DOHH2 (cell line): ENCODE measurements around the gene CCNL2.

Source experiments
- H3F3A ChIP-seq: fragments of 200-600 bp; sonication (generic), shearing (Covaris generic); 2 replicates; pipeline ENCODE4 v1.6.0; 2016; ENCODE audit warnings: antibody characterized with exemption, mild to moderate bottlenecking; ENCODE audit not compliant: control insufficient read depth, insufficient read depth
- H3K27ac ChIP-seq: fragments of 200-600 bp; sonication (generic); 2 replicates; pipeline ENCODE4 v1.5.1; 2014; ENCODE audit warnings: low read depth, mild to moderate bottlenecking, low read length, moderate library complexity
- H3K27me3 ChIP-seq: fragments of 200-600 bp; sonication (generic); 2 replicates; pipeline ENCODE4 v1.6.1; 2014; ENCODE audit warnings: mild to moderate bottlenecking, low read length, mixed read lengths; ENCODE audit not compliant: control insufficient read depth
- H3K36me3 ChIP-seq: fragments of 200-600 bp; sonication (generic); 2 replicates; pipeline ENCODE4 v1.6.1; 2014; ENCODE audit warnings: mild to moderate bottlenecking, low read length, moderate library complexity, mixed read lengths; ENCODE audit not compliant: control insufficient read depth
- H3K4me1 ChIP-seq: fragments of 200-600 bp; sonication (generic); 2 replicates; pipeline ENCODE4 v1.6.1; 2014; ENCODE audit warnings: mild to moderate bottlenecking, low read length, mixed read lengths; ENCODE audit not compliant: control insufficient read depth
- H3K4me2 ChIP-seq: fragments of 200-600 bp; sonication (generic); 2 replicates; pipeline ENCODE4 v1.6.0; 2014; ENCODE audit warnings: mild to moderate bottlenecking, low read length, moderate library complexity
- H3K4me3 ChIP-seq: fragments of 200-600 bp; sonication (generic); 2 replicates; pipeline ENCODE4 v1.5.1; 2014; ENCODE audit warnings: mild to moderate bottlenecking, low read length, mixed read lengths
- H3K79me2 ChIP-seq: fragments of 200-600 bp; sonication (generic); 2 replicates; pipeline ENCODE4 v1.6.1; 2014; ENCODE audit warnings: mild to moderate bottlenecking, low read length, mixed read lengths; ENCODE audit not compliant: control insufficient read depth
- H3K9me2 ChIP-seq: fragments of 200-600 bp; sonication (generic); replicated peaks from 2 replicates; pipeline ENCODE4 v1.6.1; 2014; ENCODE audit warnings: mild to moderate bottlenecking, low read length, mixed read lengths; ENCODE audit not compliant: control insufficient read depth
- H3K9me3 ChIP-seq: fragments of 200-600 bp; sonication (generic); 2 replicates; pipeline ENCODE4 v1.6.1; 2014; ENCODE audit warnings: antibody characterized with exemption, low read length, mixed read lengths; ENCODE audit not compliant: control insufficient read depth, insufficient read depth
- H4K20me1 ChIP-seq: fragments of 200-600 bp; sonication (generic); 2 replicates; pipeline ENCODE4 v1.6.0; 2014; ENCODE audit warnings: low read depth, mild to moderate bottlenecking, antibody characterized with exemption, low read length, moderate library complexity; ENCODE audit not compliant: control insufficient read depth, insufficient read depth
- CTCF ChIP-seq: fragments of 200-600 bp; sonication (generic); IDR thresholded peaks from one replicate; pipeline ENCODE4 v1.5.1; 2014; ENCODE audit warnings: antibody characterized with exemption, mild to moderate bottlenecking, low read depth, low read length; ENCODE audit not compliant: poor library complexity, severe bottlenecking
- EZH2phosphoT487 ChIP-seq: fragments of 200-600 bp; sonication (generic); IDR thresholded peaks from 2 replicates; pipeline ENCODE4 v1.6.1; 2017; ENCODE audit warnings: borderline replicate concordance, mild to moderate bottlenecking, antibody characterized with exemption, low read length, moderate library complexity, mixed read lengths

Gene CCNL2

GRCh38 chr1:1359664-1360468, 39.3 kb downstream of the CCNL2 start:
- no peaks in the 10 kb centered on the region for H3K36me3 ChIP-seq
- no peaks in the 10 kb centered on the region for H3K79me2 ChIP-seq
- no peak overlapping the region for H3K4me2 ChIP-seq
- H4K20me1 ChIP-seq: no peaks in the 10 kb centered on the region
- TF ChIP-seq CTCF: no peak
- no peak for TF ChIP-seq EZH2phosphoT487
- H3K9me3 ChIP-seq: no peaks in the 10 kb centered on the region
- H3F3A ChIP-seq: no peaks in the 10 kb centered on the region
- H3K27ac ChIP-seq: no peak overlapping the region
- H3K9me2 ChIP-seq: no peaks in the 10 kb centered on the region
- peaks cover 12% of the 10 kb centered on the region for H3K27me3 ChIP-seq
- H3K4me1 ChIP-seq: no peaks in the 10 kb centered on the region
- H3K4me3 ChIP-seq: no peak overlapping the region

GRCh38 chr1:1359308-1359663, 39.8 kb downstream of the CCNL2 start:
- no peak overlapping the region for H3K4me3 ChIP-seq
- no peaks in the 10 kb centered on the region for H3K36me3 ChIP-seq
- no peaks in the 10 kb centered on the region for H3K9me2 ChIP-seq
- peaks cover 13% of the 10 kb centered on the region for H3K27me3 ChIP-seq
- no peaks in the 10 kb centered on the region for H4K20me1 ChIP-seq
- no peak for TF ChIP-seq EZH2phosphoT487
- TF ChIP-seq CTCF: no peak
- H3K79me2 ChIP-seq: no peaks in the 10 kb centered on the region
- H3K27ac ChIP-seq: no peak overlapping the region
- H3K4me2 ChIP-seq: no peak overlapping the region
- no peaks in the 10 kb centered on the region for H3F3A ChIP-seq
- no peaks in the 10 kb centered on the region for H3K9me3 ChIP-seq
- no peaks in the 10 kb centered on the region for H3K4me1 ChIP-seq

- Histone ChIP-seq H3K4me1 (no peaks in the 10 kb centered on the region), H3K27me3 (peaks cover 17% of the 10 kb centered on the region)
Measured at GRCh38 chr1:1358433-1359271, 40.5 kb downstream of the CCNL2 start, which contains the start of gene MXRA8. TSS of gene MXRA8 (minus strand) at chr1:1358555. CDS start at chr1:1358504, 51 bp downstream.

More at GRCh38 chr1:1358433-1359271, 40.5 kb downstream of the CCNL2 start, which contains the start of gene MXRA8:
- Histone ChIP-seq H3F3A (no peaks in the 10 kb centered on the region), H3K79me2 (no peaks in the 10 kb centered on the region), H3K4me2 (no peak within 1 kb of the TSS), H4K20me1 (no peaks in the 10 kb centered on the region), H3K27ac (no peak within 1 kb of the TSS), H3K36me3 (no peaks in the 10 kb centered on the region), H3K4me3 (no peak within 1 kb of the TSS), H3K9me3 (no peaks in the 10 kb centered on the region), H3K9me2 (no peaks in the 10 kb centered on the region)
- TF ChIP-seq CTCF: no peak
- TF ChIP-seq EZH2phosphoT487: no peak
